Spleen (tissue), 7 donors: ENCODE data around the gene DAPK2.
A peak's percentile ranks its signal among the peaks of the same experiment; 100 is the strongest.

Experiments used
- POLR2A ChIP-seq, 3 donors: fragments of 450-650 bp; IDR thresholded peaks; one replicate each; pipeline ENCODE4 v1.5.1; 2017; ENCODE audit warnings: antibody characterized with exemption in 3 of 3, mild to moderate bottlenecking in 1 of 3
- POLR2AphosphoS5 ChIP-seq, 3 donors: sonication (generic); formaldehyde crosslinking; IDR thresholded peaks; one replicate each; pipeline ENCODE4 v1.5.1; 2017; ENCODE audit warnings: antibody characterized with exemption in 3 of 3
- TF ChIP-seq, protein P1 (sequence below), 11 experiments: fragments of 200-600 bp in 7 of 11; fragments of 450-650 bp in 4 of 11; sonication (generic) in 4 of 11; IDR thresholded peaks in 8 of 11; conservative IDR thresholded peaks in 3 of 11; 1 replicate in 7 of 11; 2 replicates in 4 of 11; pipeline versions ENCODE4 v1.4.0 to v1.8.0; 2016 to 2021; ENCODE audit warnings: antibody characterized with exemption in 11 of 11, inconsistent platforms in 4 of 11, mild to moderate bottlenecking in 1 of 11
- donor health status: DM: no; HTN: no; CAD: no; lungs with moderate emphysema.
- donor health status: DM: no; HTN: no; CAD: no.
- donor health status: DM: no; HTN: no; CAD: no.

DNA sequence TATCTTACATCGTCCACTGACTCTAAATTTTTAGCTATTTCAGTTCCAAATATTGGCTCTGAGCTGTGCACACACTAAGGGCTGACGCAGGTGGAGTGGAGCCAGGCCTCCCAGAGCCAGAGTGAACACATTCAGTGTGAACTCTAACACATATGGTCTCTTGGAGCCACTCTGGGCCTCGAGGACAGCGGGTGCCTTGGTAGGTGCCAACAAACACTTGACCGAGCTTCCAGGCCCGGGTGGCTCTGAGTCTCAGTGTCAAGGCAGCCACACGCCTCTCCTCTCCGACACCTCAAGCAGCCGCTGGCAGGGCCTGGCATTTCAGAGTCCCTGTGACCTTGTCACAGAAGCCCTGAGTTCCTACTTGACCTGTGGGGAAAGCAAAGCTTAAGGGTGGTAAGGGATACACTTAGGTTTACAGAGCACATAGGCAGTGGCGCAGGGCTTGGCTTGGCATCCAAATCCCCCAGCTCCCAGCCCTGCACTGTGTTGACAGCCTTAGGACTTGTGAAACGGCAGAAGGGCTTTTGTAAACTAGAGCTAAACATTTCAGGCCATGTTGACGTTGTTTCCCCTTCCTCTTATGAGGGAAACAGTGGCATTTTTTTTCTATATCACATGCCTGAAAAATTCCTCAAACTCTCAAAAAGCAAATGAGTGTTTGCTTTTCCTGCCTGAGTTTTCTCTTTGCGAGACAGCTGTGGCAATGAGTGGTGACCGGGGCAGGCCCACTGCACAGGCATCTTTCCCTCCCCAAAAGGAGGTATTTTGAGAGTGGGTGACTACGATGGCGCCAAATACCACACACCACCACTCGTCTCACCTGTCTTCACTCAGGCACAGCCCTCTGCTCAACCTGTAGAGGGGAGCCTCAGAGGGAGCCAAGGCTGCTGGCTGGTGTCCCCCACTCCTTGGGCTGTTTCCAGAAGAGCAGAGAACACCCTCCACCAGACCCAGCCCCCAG is 60.8 kb downstream of the DAPK2 start:
- TF ChIP-seq, protein P1, sequence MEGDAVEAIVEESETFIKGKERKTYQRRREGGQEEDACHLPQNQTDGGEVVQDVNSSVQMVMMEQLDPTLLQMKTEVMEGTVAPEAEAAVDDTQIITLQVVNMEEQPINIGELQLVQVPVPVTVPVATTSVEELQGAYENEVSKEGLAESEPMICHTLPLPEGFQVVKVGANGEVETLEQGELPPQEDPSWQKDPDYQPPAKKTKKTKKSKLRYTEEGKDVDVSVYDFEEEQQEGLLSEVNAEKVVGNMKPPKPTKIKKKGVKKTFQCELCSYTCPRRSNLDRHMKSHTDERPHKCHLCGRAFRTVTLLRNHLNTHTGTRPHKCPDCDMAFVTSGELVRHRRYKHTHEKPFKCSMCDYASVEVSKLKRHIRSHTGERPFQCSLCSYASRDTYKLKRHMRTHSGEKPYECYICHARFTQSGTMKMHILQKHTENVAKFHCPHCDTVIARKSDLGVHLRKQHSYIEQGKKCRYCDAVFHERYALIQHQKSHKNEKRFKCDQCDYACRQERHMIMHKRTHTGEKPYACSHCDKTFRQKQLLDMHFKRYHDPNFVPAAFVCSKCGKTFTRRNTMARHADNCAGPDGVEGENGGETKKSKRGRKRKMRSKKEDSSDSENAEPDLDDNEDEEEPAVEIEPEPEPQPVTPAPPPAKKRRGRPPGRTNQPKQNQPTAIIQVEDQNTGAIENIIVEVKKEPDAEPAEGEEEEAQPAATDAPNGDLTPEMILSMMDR (IDR thresholded peaks at IDR 0.05 in 8 of 11, conservative IDR thresholded peaks at IDR 0.05 in 3 of 11), result no peak
- peak in 2 of 3 donors; percentile 15 to 60 for TF ChIP-seq POLR2AphosphoS5 (IDR thresholded peaks at IDR 0.05)
- no peak for TF ChIP-seq POLR2A (IDR thresholded peaks at IDR 0.05)
